ENCODE measurements around the gene JPH2. TPM values are rescaled to one million over a fixed set of nuclear protein-coding genes. Genes with fewer than 3 reads are reported as not detected.

JPH2 gene
- total and polyA plus RNA-seq, 10 of the 15 experiments (the other 5 are each of a cell fraction or from before 2014, with no cell fraction given), result 0.16 TPM; not detected in 9

GRCh38 chr20:44135012-44135412 lies 52.0 kb downstream of the JPH2 start:
- POLR2A ChIA-PET, result no interaction called here
- WGBS (ENCODE audit: insufficient coverage, insufficient replicate concordance, low lambda C conversion rate, missing lambda C conversion rate), result 0% methylated on average over 3 of the region's 3 CpGs
- BruUV-seq (replicated peaks), result no TSS peak
- no peak for TF ChIP-seq NBN (IDR thresholded peaks at IDR 0.05)
- no peak for TF ChIP-seq CHD1 (IDR thresholded peaks at IDR 0.05; ENCODE audit: low read depth, low read length)
- TF ChIP-seq EGR1 (IDR thresholded peaks at IDR 0.05; ENCODE audit: borderline replicate concordance in 1 of 2, low read depth in 2 of 2, low read length in 2 of 2), result no peak
- TF ChIP-seq ZZZ3 (IDR thresholded peaks at IDR 0.05; ENCODE audit: control insufficient read depth, insufficient read length, low read depth), result no peak
- no peak for TF ChIP-seq NR2C1 (IDR thresholded peaks at IDR 0.05)
- TF ChIP-seq HDAC2 (IDR thresholded peaks at IDR 0.05), result no peak
- peak; percentile 74 for TF ChIP-seq IKZF1 (conservative IDR thresholded peaks at IDR 0.05)
- TF ChIP-seq BCL11A (IDR thresholded peaks at IDR 0.05; ENCODE audit: low read depth, low read length), result 0 out of 2 replicates have a peak, but pooled peaks have one; percentile 31
- no peak for TF ChIP-seq NR2C2 (IDR thresholded peaks at IDR 0.05; ENCODE audit: borderline replicate concordance, control insufficient read depth, insufficient read length, low read depth)
- TF ChIP-seq HCFC1 (IDR thresholded peaks at IDR 0.05; ENCODE audit: low read length), result no peak
- TF ChIP-seq SRF (IDR thresholded peaks at IDR 0.05; ENCODE audit: low read depth in 2 of 2, low read length in 2 of 2), result 0 out of 4 replicates have a peak, but pooled peaks of 1 of the 2 experiments have one; percentile 15
- peak; percentile 78 for TF ChIP-seq EED (IDR thresholded peaks at IDR 0.05; ENCODE audit: low read depth)
- TF ChIP-seq KLF5 (IDR thresholded peaks at IDR 0.05; ENCODE audit: partially characterized antibody), result no peak
- no peak for TF ChIP-seq NFYA (IDR thresholded peaks at IDR 0.05; ENCODE audit: borderline replicate concordance, low read depth, low read length)
- no peak for TF ChIP-seq MTA3 (IDR thresholded peaks at IDR 0.05; ENCODE audit: borderline replicate concordance, low read length)
- TF ChIP-seq REST (IDR thresholded peaks at IDR 0.05; ENCODE audit: low read depth, low read length), result no peak
- no peak for TF ChIP-seq TCF3 (IDR thresholded peaks at IDR 0.05; ENCODE audit: borderline replicate concordance, insufficient read depth, low read depth, low read length)
- peak; percentile 74 for TF ChIP-seq DPF2 (IDR thresholded peaks at IDR 0.05)
- TF ChIP-seq NKRF (conservative IDR thresholded peaks at IDR 0.05), result no peak

More at GRCh38 chr20:44135012-44135412, 52.0 kb downstream of the JPH2 start:
- ChIA-PET SMC1A (ENCODE audit: uncharacterized antibody, unreplicated experiment) (interaction anchor here (1.2 to 1.3 kb wide), 2 partner anchors 18 to 55 kb away, joined by 3 read pairs; no protein-coding TSS in a partner anchor), CTCF (interaction anchor here (0.8 to 1.8 kb wide), 5 partner anchors 18 to 651 kb away, joined by 3 to 9 read pairs (median 4); no protein-coding TSS in a partner anchor), RAD21 (ENCODE audit: unreplicated experiment) (interaction anchor here (1.2 kb wide), 1 partner anchor 55 kb away, joined by 6 read pairs; no protein-coding TSS in a partner anchor)
- H3K4me1 ChIP-seq (ENCODE audit: control insufficient read depth, insufficient read depth, low read length), result peaks cover 3% of the 10 kb centered on the region; the same call in 1 of the 2 replicates
- DNase-seq (ENCODE audit: low read depth, low spot score) (peak; percentile 34), ATAC-seq (peak; percentile 91), FAIRE-seq (peak; percentile 78)
- intact Hi-C loops (cut with micrococcal nuclease; ENCODE audit: unreplicated experiment), result no loop called here
- H3K27ac ChIP-seq (ENCODE audit: control insufficient read depth, insufficient read depth), result no peak overlapping the region
- H3K27me3 ChIP-seq (replicated peaks in 1 of 2; ENCODE audit: control insufficient read depth in 2 of 2, insufficient read depth in 2 of 2, low read length in 1 of 2), result 0 out of 4 replicates have a peak, but pooled peaks cover 1 to 4% of the 10 kb centered on the region in 2 experiments
- no peak overlapping the region for H3K9ac ChIP-seq (ENCODE audit: control insufficient read depth, insufficient read depth, low read length)
- no peaks in the 10 kb centered on the region for H3K36me3 ChIP-seq (ENCODE audit: control insufficient read depth in 2 of 2, insufficient read depth in 2 of 2, low read length in 1 of 2)
- H4K20me1 ChIP-seq (ENCODE audit: control insufficient read depth, insufficient read depth), result no peaks in the 10 kb centered on the region
- no peaks in the 10 kb centered on the region for H3K9me3 ChIP-seq (replicated peaks; ENCODE audit: control insufficient read depth, insufficient read depth, low read length)
- no peaks in the 10 kb centered on the region for H3K79me2 ChIP-seq (ENCODE audit: control insufficient read depth, insufficient read depth, low read length)
- in situ Hi-C loops (cut with MboI), result no loop called here
- no peak overlapping the region for H2AFZ ChIP-seq (ENCODE audit: control insufficient read depth, low read depth, low read length)
- H3K4me2 ChIP-seq (ENCODE audit: control insufficient read depth, insufficient read depth), result no peak overlapping the region
- no peak overlapping the region for H3K4me3 ChIP-seq

Data from GM12878 (cell line).